ENCODE results near the gene IFI16. TPM values are rescaled to one million over a fixed set of nuclear protein-coding genes. Genes with fewer than 3 reads are reported as not detected.

The IFI16 gene
- total RNA-seq, 2 experiments from 2014 or later, result 99.3 to 271 TPM

DNA sequence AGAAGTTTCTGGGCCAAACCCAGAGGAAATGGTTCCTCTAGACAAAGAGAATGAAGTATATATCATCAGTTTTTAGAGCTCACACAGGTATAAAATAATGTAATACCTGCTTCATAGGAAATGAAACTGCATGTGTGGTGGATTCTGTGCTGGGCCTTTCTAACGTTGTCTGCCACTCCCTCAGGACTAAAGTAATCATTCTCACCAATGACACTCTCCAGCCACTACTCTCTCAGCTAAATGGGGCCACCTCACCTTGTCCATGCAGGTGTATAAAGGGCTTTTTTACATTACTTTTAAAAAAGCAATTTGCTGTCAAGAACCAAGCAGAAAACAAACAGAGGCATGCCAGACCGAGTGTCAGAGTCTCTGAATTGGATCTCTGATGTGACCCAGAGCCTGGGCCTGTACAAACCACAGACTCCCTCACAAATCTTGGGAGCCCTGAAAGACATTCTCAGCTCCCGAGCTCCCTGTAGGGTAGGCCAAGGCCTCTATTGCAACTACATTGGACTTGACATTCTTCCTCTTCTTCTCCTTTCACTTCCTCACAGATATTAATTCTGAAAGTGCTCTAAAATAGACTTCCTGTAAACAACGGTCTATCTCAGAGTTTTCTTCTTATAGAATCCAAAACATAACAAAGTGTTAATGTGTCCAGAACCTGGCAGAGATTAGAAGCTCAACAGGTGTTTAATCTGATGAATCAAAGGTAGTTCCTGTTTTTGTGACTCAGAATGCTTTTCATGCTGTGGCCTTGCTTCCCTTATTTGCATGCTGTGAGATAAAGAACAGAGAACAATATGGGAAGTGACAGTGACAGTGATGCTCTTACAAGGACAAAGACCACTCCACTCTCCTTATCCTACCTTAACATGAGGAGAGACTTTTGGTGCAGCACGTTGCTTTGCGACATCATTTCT is 58.3 kb downstream of the IFI16 start:
- H4K20me1 ChIP-seq (ENCODE audit: insufficient read depth, low read length), result no peaks in the 10 kb centered on the region
- H2AFZ ChIP-seq (ENCODE audit: low read length), result no peak overlapping the region
- H3K9me2 ChIP-seq (ENCODE audit: insufficient read depth, low read length), result no peaks in the 10 kb centered on the region
- peak overlapping the region; percentile 99 for H3K27ac ChIP-seq (ENCODE audit: low read depth, low read length, poor library complexity, severe bottlenecking)
- TF ChIP-seq EZH2phosphoT487 (IDR thresholded peaks at IDR 0.05; ENCODE audit: borderline replicate concordance, low read depth, low read length), result no peak
- TF ChIP-seq, protein P1, sequence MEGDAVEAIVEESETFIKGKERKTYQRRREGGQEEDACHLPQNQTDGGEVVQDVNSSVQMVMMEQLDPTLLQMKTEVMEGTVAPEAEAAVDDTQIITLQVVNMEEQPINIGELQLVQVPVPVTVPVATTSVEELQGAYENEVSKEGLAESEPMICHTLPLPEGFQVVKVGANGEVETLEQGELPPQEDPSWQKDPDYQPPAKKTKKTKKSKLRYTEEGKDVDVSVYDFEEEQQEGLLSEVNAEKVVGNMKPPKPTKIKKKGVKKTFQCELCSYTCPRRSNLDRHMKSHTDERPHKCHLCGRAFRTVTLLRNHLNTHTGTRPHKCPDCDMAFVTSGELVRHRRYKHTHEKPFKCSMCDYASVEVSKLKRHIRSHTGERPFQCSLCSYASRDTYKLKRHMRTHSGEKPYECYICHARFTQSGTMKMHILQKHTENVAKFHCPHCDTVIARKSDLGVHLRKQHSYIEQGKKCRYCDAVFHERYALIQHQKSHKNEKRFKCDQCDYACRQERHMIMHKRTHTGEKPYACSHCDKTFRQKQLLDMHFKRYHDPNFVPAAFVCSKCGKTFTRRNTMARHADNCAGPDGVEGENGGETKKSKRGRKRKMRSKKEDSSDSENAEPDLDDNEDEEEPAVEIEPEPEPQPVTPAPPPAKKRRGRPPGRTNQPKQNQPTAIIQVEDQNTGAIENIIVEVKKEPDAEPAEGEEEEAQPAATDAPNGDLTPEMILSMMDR (conservative IDR thresholded peaks at IDR 0.05; ENCODE audit: low read length), result no peak
- H3K4me3 ChIP-seq (ENCODE audit: low read depth, low read length, poor library complexity, severe bottlenecking), result peak overlapping the region; percentile 57
- H3K4me2 ChIP-seq (ENCODE audit: low read length), result peak overlapping the region; percentile 86
- intact Hi-C loops (cut with micrococcal nuclease; ENCODE audit: unreplicated experiment), result loop anchor here (1.0 to 2.0 kb wide), 4 partner anchors 56 to 889 kb away; no protein-coding TSS in a partner anchor
- peaks cover 48% of the 10 kb centered on the region for H3K36me3 ChIP-seq (ENCODE audit: insufficient read depth, low read length)
- peaks cover 24% of the 10 kb centered on the region; the same call in 1 of the 2 replicates for H3K79me2 ChIP-seq (ENCODE audit: insufficient read depth, low read depth, low read length)
- CTCF ChIA-PET (ENCODE audit: unreplicated experiment), result no interaction called here
- H3K9me3 ChIP-seq (ENCODE audit: low read length), result no peaks in the 10 kb centered on the region; the same call in 1 of the 2 replicates
- no TSS peak for BruUV-seq (replicated peaks)
- POLR2A ChIA-PET, result interaction anchor here (0.8 to 7.5 kb wide), 18 partner anchors 9 to 60 kb away, joined by 3 to 93 read pairs (median 4); partner anchors contain the start of genes AIM2 and IFI16
- peak; percentile 97 for DNase-seq (ENCODE audit: low spot score)
- peaks cover 79% of the 10 kb centered on the region for H3K4me1 ChIP-seq (ENCODE audit: insufficient read depth, low read length, poor library complexity, severe bottlenecking)

DNA sequence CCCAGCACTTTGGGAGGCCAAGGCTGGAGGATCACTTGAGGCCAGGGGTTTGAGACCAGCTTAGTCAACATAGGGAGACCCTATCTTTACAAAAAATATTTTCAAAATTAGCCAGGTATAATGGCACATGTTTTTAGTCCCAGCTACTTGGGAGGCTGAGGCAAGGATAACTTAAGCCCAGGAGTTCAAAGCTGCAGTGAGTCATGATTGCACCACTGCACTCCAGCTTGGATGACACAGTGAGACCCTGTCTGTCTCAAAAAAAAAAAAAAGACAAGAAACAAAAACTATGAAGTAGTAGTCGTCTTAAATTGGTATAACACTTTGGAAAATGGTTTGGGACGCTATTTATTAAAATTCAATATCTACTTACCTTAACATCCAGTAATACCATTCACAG is 59.2 kb downstream of the IFI16 start:
- Histone ChIP-seq H4K20me1 (ENCODE audit: insufficient read depth, low read length) (no peaks in the 10 kb centered on the region), H3K4me3 (ENCODE audit: low read depth, low read length, poor library complexity, severe bottlenecking) (peak overlapping the region; percentile 46), H2AFZ (ENCODE audit: low read length) (no peak overlapping the region), H3K79me2 (ENCODE audit: insufficient read depth, low read depth, low read length) (peaks cover 33% of the 10 kb centered on the region; the same call in 1 of the 2 replicates), H3K4me1 (ENCODE audit: insufficient read depth, low read length, poor library complexity, severe bottlenecking) (peaks cover 88% of the 10 kb centered on the region), H3K27ac (ENCODE audit: low read depth, low read length, poor library complexity, severe bottlenecking) (peak overlapping the region; percentile 99), H3K4me2 (ENCODE audit: low read length) (peak overlapping the region; percentile 86), H3K9me2 (ENCODE audit: insufficient read depth, low read length) (no peaks in the 10 kb centered on the region), H3K9me3 (ENCODE audit: low read length) (no peaks in the 10 kb centered on the region; the same call in 1 of the 2 replicates), H3K36me3 (ENCODE audit: insufficient read depth, low read length) (peaks cover 40% of the 10 kb centered on the region)
- POLR2A ChIA-PET, result interaction anchor here (0.8 to 7.5 kb wide), 7 partner anchors 8 to 61 kb away, joined by 3 to 93 read pairs (median 5); partner anchors contain the start of genes AIM2 and IFI16
- TF ChIP-seq EZH2phosphoT487 (IDR thresholded peaks at IDR 0.05; ENCODE audit: borderline replicate concordance, low read depth, low read length), result no peak
- TF ChIP-seq, protein P1 (conservative IDR thresholded peaks at IDR 0.05; ENCODE audit: low read length), result no peak
- DNase-seq (ENCODE audit: low spot score), result peak; percentile 26
- no TSS peak for BruUV-seq (replicated peaks)
- CTCF ChIA-PET (ENCODE audit: unreplicated experiment), result no interaction called here
- intact Hi-C loops (cut with micrococcal nuclease; ENCODE audit: unreplicated experiment), result loop anchor here (1.0 to 2.0 kb wide), 3 partner anchors 57 to 890 kb away; no protein-coding TSS in a partner anchor

Data from OCI-LY7 (cell line).